ENCODE data around the gene TMEM53.

The TMEM53 gene

DNA sequence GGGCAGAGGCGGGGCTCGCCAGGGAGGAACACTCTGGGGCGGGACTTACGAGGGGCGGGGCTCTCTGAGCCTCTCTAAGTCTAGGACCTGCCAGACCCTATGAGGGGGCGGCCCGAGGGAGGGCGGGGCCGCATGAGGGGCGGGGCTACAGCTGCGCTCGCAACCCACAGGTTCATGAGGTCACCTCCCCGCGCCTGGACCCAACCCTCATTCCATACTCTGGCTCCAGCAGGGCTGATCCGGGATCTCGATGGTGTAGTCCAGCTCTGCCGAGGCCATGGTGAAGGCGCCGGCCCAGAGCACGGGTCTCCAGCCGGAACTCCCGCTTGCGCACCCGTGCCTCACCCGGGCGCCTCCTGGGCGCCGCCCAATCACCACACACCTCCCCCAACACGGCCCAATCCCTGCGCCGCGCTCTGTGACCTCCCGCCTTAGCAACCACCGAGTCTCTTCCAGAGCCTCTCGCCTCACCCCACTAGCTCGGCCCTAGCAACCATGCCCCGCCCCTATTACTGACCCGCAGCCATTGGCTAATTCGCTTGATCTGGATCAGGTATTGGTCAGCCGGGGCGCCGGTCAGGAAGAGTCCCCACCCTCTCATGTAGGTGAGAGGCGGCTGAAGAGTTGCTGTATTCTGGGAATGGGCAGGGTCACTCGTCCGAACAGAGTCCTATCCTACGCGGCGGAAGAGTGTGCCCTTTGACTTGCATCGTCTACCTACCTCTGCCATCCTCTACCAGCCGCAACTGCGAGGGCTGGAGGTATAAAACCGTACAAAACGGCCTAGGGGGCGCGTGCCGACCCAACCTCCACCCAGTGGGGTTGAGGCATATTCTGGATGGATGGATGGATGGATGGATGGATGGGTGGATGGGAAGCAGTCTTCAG lies at the start of gene TMEM53, which contains the start of gene ARMH1:
Gene TMEM53, minus strand, starts transcription at position 369 of the 888 bp plus-strand sequence. Its CDS starts 90 bp downstream, at position 279.
Gene ARMH1, plus strand, starts transcription at position 602 of the 888 bp plus-strand sequence. CDS start 14,984 bp downstream, outside the sequence.
- TF ChIP-seq, protein P1, sequence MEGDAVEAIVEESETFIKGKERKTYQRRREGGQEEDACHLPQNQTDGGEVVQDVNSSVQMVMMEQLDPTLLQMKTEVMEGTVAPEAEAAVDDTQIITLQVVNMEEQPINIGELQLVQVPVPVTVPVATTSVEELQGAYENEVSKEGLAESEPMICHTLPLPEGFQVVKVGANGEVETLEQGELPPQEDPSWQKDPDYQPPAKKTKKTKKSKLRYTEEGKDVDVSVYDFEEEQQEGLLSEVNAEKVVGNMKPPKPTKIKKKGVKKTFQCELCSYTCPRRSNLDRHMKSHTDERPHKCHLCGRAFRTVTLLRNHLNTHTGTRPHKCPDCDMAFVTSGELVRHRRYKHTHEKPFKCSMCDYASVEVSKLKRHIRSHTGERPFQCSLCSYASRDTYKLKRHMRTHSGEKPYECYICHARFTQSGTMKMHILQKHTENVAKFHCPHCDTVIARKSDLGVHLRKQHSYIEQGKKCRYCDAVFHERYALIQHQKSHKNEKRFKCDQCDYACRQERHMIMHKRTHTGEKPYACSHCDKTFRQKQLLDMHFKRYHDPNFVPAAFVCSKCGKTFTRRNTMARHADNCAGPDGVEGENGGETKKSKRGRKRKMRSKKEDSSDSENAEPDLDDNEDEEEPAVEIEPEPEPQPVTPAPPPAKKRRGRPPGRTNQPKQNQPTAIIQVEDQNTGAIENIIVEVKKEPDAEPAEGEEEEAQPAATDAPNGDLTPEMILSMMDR (IDR thresholded peaks at IDR 0.05; ENCODE audit: low read depth, low read length, missing control alignments): peak; percentile 14
- peak; percentile 98 for DNase-seq (ENCODE audit: low read depth)
- in situ Hi-C loops (cut with HindIII; ENCODE audit: low sequenced_read_pairs): no loop called here

DNA sequence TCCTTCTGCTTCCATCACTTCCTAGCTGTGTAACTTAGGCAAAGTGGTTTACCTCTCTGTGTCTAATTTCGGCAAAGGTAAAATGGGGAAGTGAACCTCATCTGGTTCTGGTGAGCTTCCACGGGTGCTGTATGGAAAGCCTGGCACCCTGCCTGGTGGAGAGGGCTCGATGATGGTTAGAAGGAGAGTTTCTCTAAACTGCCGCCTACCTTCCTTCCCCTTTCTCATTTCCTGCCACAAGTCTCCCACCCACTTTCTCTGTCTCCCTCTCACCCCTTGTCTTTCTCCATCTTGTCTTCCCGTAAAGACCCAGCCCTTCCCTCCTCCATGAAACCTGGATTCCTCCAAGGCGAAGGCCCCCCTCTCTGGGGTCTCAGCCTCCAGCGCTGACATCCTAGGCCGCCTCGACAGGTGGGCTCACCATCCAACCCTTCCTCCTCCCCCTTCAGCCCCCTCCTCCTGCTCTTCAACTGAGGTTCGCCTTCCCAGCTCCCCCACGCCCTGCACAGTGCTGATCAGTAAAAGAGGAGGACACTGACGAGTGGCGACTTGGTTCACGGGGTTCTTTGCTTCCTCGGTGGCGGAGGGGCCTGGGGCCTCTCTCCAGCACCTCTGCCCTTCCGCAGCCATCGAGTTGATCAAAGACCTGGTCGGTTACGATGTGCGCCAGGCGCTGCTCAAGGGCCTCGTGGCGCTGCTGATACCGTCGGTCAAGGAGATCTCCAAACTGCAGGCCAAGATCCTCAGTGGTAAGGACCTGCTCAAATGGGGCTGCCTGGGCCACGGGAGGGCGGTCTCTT lies 49.4 kb upstream of the TMEM53 start:
- DNase-seq (ENCODE audit: low read depth): no peak
- no peak overlapping the region for H3K4me3 ChIP-seq (ENCODE audit: low read depth, low read length)
- in situ Hi-C loops (cut with HindIII; ENCODE audit: low sequenced_read_pairs): no loop called here
- TF ChIP-seq, protein P1 (IDR thresholded peaks at IDR 0.05; ENCODE audit: low read depth, low read length, missing control alignments): no peak

More for the DNA sequence above, at the start of gene TMEM53, which contains the start of gene ARMH1:
- peak within 1 kb of the TSS; percentile 55 for H3K4me3 ChIP-seq (ENCODE audit: low read depth, low read length)

DNA sequence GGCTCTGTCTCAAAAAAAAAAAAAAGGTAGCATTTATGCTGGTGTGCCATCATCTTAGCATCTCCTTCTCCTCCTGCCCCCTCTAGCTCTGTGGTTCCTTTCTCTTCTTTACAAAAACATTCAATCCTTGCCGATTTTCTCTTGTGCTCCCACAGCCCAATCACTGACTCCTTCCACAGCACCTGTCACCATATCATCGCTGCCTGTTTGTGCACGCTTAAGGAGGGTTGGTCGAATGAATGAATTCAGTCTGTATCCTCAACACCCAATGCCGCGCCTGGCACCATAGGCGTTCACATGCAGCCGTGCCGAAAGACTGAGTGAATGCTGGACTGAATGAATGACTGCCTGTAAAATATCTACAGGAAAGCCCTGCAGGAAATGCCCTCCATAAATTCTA lies 48.8 kb upstream of the TMEM53 start:
- in situ Hi-C loops (cut with HindIII; ENCODE audit: low sequenced_read_pairs): no loop called here
- no peak for DNase-seq (ENCODE audit: low read depth)
- H3K4me3 ChIP-seq (ENCODE audit: low read depth, low read length): no peak overlapping the region
- TF ChIP-seq, protein P1 (IDR thresholded peaks at IDR 0.05; ENCODE audit: low read depth, low read length, missing control alignments): no peak

DNA sequence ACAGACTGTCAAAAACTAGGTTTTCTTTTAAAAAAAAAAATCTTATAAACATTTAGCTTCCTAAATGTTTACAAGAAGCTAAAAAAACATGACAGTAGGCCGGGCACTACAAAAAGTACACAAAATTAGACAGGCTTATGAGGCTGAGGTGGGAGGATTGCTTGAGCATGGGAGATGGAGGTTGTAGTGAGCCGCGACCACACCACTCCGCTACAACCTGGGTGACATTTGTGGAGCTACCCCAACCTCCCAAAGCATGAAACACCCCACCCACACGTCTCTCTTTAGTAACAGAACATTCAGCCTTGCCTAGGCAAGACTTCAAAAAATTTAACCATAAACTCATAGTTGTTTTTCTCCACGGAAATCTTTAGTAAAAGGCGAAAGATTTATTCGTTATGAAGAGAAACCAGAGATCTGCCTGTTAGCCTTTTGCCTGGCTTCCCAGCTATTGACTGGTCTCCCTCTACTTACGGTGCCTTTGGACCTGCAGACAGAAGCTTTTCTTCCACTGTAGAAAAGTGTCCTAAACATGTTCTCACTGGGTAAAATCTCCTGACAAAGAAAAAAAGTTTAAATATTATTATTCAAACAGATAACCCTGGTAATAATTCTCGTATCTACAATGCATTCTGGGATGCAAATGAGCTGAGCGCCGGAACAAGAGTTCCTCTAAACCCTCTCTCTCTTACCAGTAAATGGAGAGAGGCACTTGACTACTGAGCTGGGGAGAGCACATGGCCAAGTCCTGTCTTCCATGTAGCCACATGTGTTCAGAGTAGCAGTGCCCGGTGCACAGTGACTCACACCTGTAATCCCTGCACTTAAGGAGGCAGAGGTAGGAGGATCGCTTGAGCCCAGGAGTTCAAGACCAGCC lies 47.4 kb upstream of the TMEM53 start:
- TF ChIP-seq, protein P1 (IDR thresholded peaks at IDR 0.05; ENCODE audit: low read depth, low read length, missing control alignments): no peak
- peak; percentile 80 for DNase-seq (ENCODE audit: low read depth)
- no peak overlapping the region for H3K4me3 ChIP-seq (ENCODE audit: low read depth, low read length)
- in situ Hi-C loops (cut with HindIII; ENCODE audit: low sequenced_read_pairs): no loop called here

DNA sequence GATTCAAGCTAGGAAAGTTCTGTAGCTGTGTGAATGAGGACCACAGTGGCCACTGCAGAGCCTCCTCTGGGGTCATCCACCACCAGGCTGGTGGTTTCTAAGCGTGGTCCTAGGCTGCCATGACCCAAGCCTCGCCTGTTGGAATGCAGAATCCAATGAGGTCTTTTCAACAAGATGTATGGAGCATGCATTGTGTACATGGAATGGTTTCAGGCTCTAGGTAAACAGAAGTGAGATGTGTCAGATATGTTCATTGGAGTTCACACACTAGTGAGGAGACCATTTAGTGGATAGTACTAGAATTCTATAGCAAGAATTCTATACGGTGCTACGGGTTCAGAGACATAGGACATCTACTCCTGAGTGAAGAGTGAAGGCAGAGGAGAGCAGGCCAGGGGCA lies 46.0 kb upstream of the TMEM53 start:
- DNase-seq (ENCODE audit: low read depth): no peak
- H3K4me3 ChIP-seq (ENCODE audit: low read depth, low read length): no peak overlapping the region
- TF ChIP-seq, protein P1 (IDR thresholded peaks at IDR 0.05; ENCODE audit: low read depth, low read length, missing control alignments): no peak
- in situ Hi-C loops (cut with HindIII; ENCODE audit: low sequenced_read_pairs): no loop called here
